Measurements from ENCODE around the gene PIWIL1.

DNA sequence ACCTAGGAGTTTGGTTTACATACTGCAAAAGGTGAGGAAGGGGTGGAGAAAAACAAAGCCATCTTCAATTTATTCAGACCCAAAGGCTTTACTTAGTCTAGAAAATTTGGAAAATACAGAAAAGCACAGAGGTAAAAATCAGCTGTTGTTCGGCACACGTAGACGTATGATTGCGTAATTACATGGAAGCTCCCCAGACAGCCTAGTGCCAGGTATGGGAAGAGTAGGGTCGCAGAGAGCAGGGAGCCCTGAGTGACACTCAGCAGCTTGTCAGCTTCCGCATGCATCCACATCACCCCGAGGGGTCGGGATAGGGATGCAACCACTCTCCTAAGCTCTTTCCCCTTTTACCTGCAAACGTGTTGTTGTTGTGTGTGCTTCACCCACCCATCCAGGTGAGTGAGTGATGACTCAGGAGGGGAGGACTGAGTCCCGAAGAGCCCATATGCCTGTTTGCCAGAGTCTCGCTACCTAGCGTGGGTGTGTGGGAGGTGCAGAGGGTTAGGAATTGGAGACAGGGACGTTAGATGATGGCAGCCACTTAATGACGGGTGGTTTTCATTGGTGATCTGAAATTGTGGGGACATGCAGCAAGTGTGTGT, 20.1 kb downstream of the PIWIL1 start:
- TF ChIP-seq, protein P1, sequence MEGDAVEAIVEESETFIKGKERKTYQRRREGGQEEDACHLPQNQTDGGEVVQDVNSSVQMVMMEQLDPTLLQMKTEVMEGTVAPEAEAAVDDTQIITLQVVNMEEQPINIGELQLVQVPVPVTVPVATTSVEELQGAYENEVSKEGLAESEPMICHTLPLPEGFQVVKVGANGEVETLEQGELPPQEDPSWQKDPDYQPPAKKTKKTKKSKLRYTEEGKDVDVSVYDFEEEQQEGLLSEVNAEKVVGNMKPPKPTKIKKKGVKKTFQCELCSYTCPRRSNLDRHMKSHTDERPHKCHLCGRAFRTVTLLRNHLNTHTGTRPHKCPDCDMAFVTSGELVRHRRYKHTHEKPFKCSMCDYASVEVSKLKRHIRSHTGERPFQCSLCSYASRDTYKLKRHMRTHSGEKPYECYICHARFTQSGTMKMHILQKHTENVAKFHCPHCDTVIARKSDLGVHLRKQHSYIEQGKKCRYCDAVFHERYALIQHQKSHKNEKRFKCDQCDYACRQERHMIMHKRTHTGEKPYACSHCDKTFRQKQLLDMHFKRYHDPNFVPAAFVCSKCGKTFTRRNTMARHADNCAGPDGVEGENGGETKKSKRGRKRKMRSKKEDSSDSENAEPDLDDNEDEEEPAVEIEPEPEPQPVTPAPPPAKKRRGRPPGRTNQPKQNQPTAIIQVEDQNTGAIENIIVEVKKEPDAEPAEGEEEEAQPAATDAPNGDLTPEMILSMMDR (IDR thresholded peaks at IDR 0.05): no peak
- TF ChIP-seq POLR2A (IDR thresholded peaks at IDR 0.05): no peak
